Psoas muscle (tissue), 8 donors: ENCODE data around the gene MIGA1. TPM values are rescaled to one million over a fixed set of nuclear protein-coding genes. Genes with fewer than 3 reads are reported as not detected.
A peak's percentile ranks its signal among the peaks of the same experiment; 100 is the strongest.

ENCODE experiments used
- ATAC-seq, 4 donors: fragments of 200-7000 bp; cut with Tn5 transposase; one replicate each; pipeline ENCODE4 v1.9.1; 2020; ENCODE audit warnings: moderate library complexity in 3 of 4, mild to moderate bottlenecking in 2 of 4
- DNase-seq, 2 donors: peaks; one replicate each; pipeline ENCODE4 v3.0.0-alpha.2; 2020
- H3K27ac ChIP-seq: fragments of 200-600 bp; one replicate; pipeline ENCODE4 v1.8.0; 2022
- H3K27me3 ChIP-seq, 3 donors: fragments of 200-600 bp in 1 of 3; one replicate each; pipeline versions ENCODE4 v1.6.1 to v1.8.0; 2013 to 2022; ENCODE audit warnings: low read length in 2 of 3, mild to moderate bottlenecking in 2 of 3, moderate library complexity in 1 of 3; ENCODE audit not compliant: insufficient read depth in 3 of 3
- H3K36me3 ChIP-seq, 2 donors: fragments of 200-600 bp in 1 of 2; one replicate each; pipeline versions ENCODE4 v1.6.1 to v1.8.0; 2013 to 2022; ENCODE audit warnings: low read depth in 1 of 2, mild to moderate bottlenecking in 1 of 2, moderate library complexity in 1 of 2; ENCODE audit not compliant: insufficient read depth in 1 of 2
- H3K4me1 ChIP-seq: fragments of 200-600 bp; one replicate; pipeline ENCODE4 v1.8.0; 2022
- H3K4me3 ChIP-seq: fragments of 200-600 bp; one replicate; pipeline ENCODE4 v1.8.0; 2022; ENCODE audit warnings: mild to moderate bottlenecking
- H3K9me3 ChIP-seq: fragments of 200-600 bp; one replicate; pipeline ENCODE4 v1.8.0; 2022
- CTCF ChIP-seq: fragments of 200-600 bp; IDR thresholded peaks from one replicate; pipeline ENCODE4 v1.8.0; 2022; ENCODE audit warnings: antibody characterized with exemption
- WGBS, 3 donors: extraction: QIAGEN DNeasy Blood & Tissue Kit; methylation state at CpG; one replicate each; pipeline versions ENCODE4 v1.1.6 to v1.1.7; 2013; 5-methylcytosine and 5-hydroxymethylcytosine counted together
- intact Hi-C, 2 donors: fragments of 100-400 bp; cut with DNase I; formaldehyde crosslinking; loops; one replicate each; pipeline versions ENCODE4 v1.11.0 to v1.14.2; 2022
- long read RNA-seq, 2 donors: library from polyadenylated mRNA; unstranded; transcript quantifications; one replicate each; pipeline ENCODE4 v2.0.0, GENCODE V29; 2021
- polyA plus RNA-seq, 3 donors: library from polyadenylated mRNA; stranded (reverse); fragments of 200-250 nt; gene quantifications; one replicate each; pipeline ENCODE4 v1.2.3, GENCODE V29; 2013
- total RNA-seq, 4 donors: library from RNA; stranded (reverse); fragmentation: NEBNext Ultra II Directional in 2 of 4; extraction: Animal tissue kit (Norgen Biotek cat#: 25700) in 2 of 4; gene quantifications; one replicate each; pipeline versions ENCODE4 v1.2.1 to v1.2.4, GENCODE V29; 2021 to 2023
- donor health status: healthy with polysubstance abuse.
- donor health status: DM: no; HTN: no; CAD: no; lungs with moderate emphysema.
- donor health status: Bipolar disorder and iron deficiency.
- donor health status: healthy.
- donor health status: DM: yes; HTN: yes; CAD: no.
- donor health status: DM: no; HTN: no; CAD: no.
- donor health status: DM: no; HTN: no; CAD: no.
- donor health status: DM: yes; HTN: yes; CAD: no.

The MIGA1 gene
- total RNA-seq (10 to 100 TPM; 11.2 to 17.0 (median 14.0) TPM), polyA plus RNA-seq (10 to 100 TPM in 1 of 3 donors, 1 to 10 TPM in 2; 5.0 to 19.3 (median 5.4) TPM)
- long read RNA-seq, donor 1, full-length matches to known transcripts, result 2 of 4 reads
- long read RNA-seq, donor 1, partial matches to known transcripts, result 0 of 4 reads
- long read RNA-seq, donor 1, other reads (novel, unspliced or antisense), result 2 of 4 reads
- long read RNA-seq, donor 2, full-length matches to known transcripts, result 6 of 23 reads
- long read RNA-seq, donor 2, partial matches to known transcripts, result 1 of 23 reads
- long read RNA-seq, donor 2, other reads (novel, unspliced or antisense), result 16 of 23 reads

- DNase-seq (peak; percentile 79 to 91), ATAC-seq (peak; percentile 97 to 99 (median 98))
- H3K36me3 ChIP-seq, result peaks cover 0 to 18% of the 10 kb centered on the region in 2 donors
- intact Hi-C loops, result loop anchor here in 1 of 2 donors (2.0 kb wide), 1 partner anchor 21 kb away; the partner anchor contains the start of gene USP33
- no peaks in the 10 kb centered on the region for H3K9me3 ChIP-seq
- H3K27ac ChIP-seq, result peak within 1 kb of the TSS; percentile 79
- no peaks in the 10 kb centered on the region for H3K27me3 ChIP-seq
- 0 to 1% (median 0%) methylated on average over 38 to 40 of the region's 40 CpGs for WGBS, 3 donors
- peak within 1 kb of the TSS; percentile 92 for H3K4me3 ChIP-seq
- no peak for TF ChIP-seq CTCF
- H3K4me1 ChIP-seq, result peaks cover 21% of the 10 kb centered on the region
These were observed at the start of gene MIGA1 for GRCh38 chr1:77779529-77780281. TSS of gene MIGA1 (plus strand) at chr1:77779649. CDS start at chr1:77783253, 3,604 bp downstream.

- no peak for DNase-seq
- Histone ChIP-seq H3K4me1 (no peaks in the 10 kb centered on the region), H3K27me3 (no peaks in the 10 kb centered on the region), H3K27ac (no peak overlapping the region), H3K9me3 (no peaks in the 10 kb centered on the region), H3K4me3 (no peak overlapping the region), H3K36me3 (peaks cover 0 to 83% of the 10 kb centered on the region in 2 donors)
- ATAC-seq, result no peak
- 95 to 100% (median 100%) methylated on average over 1 of the region's 1 CpG for WGBS, 3 donors
- intact Hi-C loops, result no loop called here
- TF ChIP-seq CTCF, result no peak
These were observed 47.4 kb upstream of the MIGA1 start for GRCh38 chr1:77732090-77732489.

GRCh38 chr1:77739235-77739634, 40.2 kb upstream of the MIGA1 start:
- Histone ChIP-seq H3K4me3 (no peak overlapping the region), H3K36me3 (peaks cover 5 to 63% of the 10 kb centered on the region in 2 donors), H3K4me1 (no peaks in the 10 kb centered on the region), H3K27me3 (no peaks in the 10 kb centered on the region), H3K27ac (no peak overlapping the region), H3K9me3 (no peaks in the 10 kb centered on the region)
- intact Hi-C loops, result no loop called here
- WGBS, 3 donors, result 94 to 97% (median 94%) methylated on average over 1 of the region's 1 CpG
- ATAC-seq (no peak), DNase-seq (no peak)
- TF ChIP-seq CTCF, result no peak

- 90 to 95% (median 91%) methylated on average over 1 of the region's 1 CpG for WGBS, 3 donors
- no peaks in the 10 kb centered on the region for H3K27me3 ChIP-seq
- ATAC-seq (no peak), DNase-seq (no peak)
- H3K27ac ChIP-seq, result no peak overlapping the region
- intact Hi-C loops, result no loop called here
- peaks cover 5 to 46% of the 10 kb centered on the region in 2 donors for H3K36me3 ChIP-seq
- no peaks in the 10 kb centered on the region for H3K4me1 ChIP-seq
- no peaks in the 10 kb centered on the region for H3K9me3 ChIP-seq
- no peak overlapping the region for H3K4me3 ChIP-seq
- no peak for TF ChIP-seq CTCF
These were observed 38.1 kb upstream of the MIGA1 start for GRCh38 chr1:77741316-77741715.
